CD4-positive, alpha-beta T cell treated with Interleukin-4 for 1 hour (primary cell): ENCODE results near the gene ZNF334.

Experiments
- DNase-seq, 2 donors: peaks; one replicate each; pipeline ENCODE4 v3.0.0-alpha.2; 2020 to 2022

The ZNF334 gene

GRCh38 chr20:46545077-46545826 lies 31.9 kb upstream of the ZNF334 start:
- peak; percentile 30 to 61 for DNase-seq

DNA sequence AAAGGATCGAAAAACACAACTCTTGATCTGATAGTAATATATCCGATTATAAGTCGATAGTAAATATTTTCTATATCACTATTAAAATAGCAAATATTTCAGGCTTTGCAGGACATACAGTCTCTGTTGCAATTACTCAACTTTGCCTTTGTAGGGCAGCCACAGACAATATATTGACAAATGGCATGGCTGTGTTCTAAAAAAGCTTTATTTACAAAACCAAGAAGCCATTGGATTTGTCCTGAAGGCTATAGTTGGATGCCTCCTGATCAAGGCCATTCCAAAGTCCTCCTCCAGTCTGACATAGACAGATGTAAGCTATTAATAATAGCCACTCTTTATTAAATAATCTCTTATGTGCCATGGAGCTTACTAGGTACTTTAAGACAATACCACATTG lies 31.2 kb upstream of the ZNF334 start:
- DNase-seq = no peak

- DNase-seq = no peak
Measured at GRCh38 chr20:46543959-46544358, 30.6 kb upstream of the ZNF334 start.

GRCh38 chr20:46543033-46543432 lies 29.7 kb upstream of the ZNF334 start:
- DNase-seq = no peak

GRCh38 chr20:46541229-46541935 lies 28.0 kb upstream of the ZNF334 start:
- no peak for DNase-seq

- DNase-seq = no peak
Measured at GRCh38 chr20:46539113-46539512, 25.8 kb upstream of the ZNF334 start.

DNA sequence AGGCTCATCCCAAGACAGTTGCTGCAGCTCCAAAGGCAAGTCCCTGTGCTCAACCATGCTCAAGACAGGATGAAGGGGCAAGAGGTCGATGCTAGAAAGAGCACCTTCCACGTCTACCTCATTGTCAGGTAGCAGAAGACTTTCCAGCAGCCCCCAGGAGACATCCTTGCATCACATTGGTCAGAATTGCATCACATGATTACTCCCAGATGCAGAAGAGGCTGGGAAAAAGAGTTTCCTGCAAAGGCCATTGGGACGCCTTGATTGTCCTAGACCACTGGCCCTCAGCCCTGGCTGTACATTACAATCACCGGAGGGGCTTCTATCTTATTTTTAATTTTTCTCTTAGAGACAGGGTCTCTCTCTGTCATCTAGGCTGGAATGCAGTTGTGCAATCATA lies 17.3 kb upstream of the ZNF334 start:
- no peak for DNase-seq

DNA sequence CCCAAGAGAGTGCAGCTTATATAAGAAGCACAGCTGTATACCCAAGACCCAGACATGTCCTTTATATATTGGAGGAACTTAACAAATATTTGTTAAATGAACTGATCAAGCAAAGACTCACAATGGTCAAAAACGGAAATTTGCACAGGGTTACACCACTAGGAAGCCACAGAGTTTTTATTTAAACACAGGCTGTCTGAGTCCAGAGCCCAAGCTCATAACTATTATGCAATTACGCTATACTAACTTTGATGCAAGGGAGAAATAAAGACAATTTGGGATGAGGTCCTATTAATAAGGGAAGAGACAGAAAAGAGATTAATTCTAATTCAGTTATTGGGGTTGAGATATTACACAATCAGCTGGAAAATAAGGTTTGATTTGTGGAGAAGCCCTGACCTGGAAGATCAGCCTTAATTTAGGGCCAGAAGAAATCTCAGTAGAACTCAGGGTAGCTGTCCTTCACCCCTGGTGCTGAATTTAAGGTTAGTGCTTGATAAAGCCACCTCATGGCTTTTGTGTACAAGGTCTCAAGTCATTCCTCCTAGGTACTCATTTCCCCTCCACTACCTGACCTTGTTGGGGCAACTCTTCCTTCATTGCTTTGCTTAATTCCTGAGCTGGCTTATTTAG lies 10.5 kb upstream of the ZNF334 start:
- DNase-seq = no peak

DNA sequence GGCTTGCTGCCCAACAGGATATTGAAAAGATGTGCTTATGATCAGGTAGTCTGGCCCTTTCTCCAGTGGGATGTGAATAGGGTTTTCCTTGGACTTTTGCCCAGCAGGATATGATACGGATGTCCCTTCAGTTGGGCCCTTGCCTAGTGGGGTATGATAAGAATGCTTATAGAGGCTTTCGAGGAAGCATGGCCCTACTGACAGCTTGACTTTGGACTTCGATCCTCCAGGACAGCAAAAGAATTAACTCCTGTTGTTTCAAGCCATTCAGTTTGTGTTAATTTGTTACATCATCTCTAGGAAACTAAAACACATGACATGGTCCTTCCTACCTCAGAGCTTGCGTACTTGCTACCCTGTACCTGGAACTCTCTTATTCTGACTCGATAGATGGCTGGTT lies 9.7 kb upstream of the ZNF334 start:
- no peak for DNase-seq

GRCh38 chr20:46520976-46521579 lies 7.7 kb upstream of the ZNF334 start:
- DNase-seq = peak; percentile 49 to 51

DNA sequence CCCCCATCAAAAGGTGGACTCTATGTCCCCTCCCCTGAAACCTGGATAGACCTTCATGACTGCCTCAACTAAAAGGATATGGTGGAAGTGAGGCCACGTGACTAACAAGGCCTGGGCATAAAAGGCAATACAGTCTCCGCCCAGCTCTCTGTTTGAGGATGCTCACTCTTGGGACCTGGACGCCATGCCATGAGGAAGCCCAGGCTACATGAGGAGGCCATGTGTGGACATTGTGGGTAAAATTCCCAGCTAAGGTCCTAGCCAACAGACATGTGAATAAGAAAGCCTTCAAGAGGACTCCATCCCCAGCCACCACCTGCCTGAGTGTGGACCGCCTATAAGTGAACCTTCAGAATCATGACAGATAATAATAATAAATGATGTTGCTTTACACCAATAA lies 7.2 kb upstream of the ZNF334 start:
- no peak for DNase-seq

GRCh38 chr20:46519471-46520068 lies 6.2 kb upstream of the ZNF334 start:
- DNase-seq = no peak

- no peak for DNase-seq
Measured at GRCh38 chr20:46509523-46509922, 3.8 kb downstream of the ZNF334 start.

GRCh38 chr20:46507760-46508407 lies 5.5 kb downstream of the ZNF334 start:
- DNase-seq = no peak

DNA sequence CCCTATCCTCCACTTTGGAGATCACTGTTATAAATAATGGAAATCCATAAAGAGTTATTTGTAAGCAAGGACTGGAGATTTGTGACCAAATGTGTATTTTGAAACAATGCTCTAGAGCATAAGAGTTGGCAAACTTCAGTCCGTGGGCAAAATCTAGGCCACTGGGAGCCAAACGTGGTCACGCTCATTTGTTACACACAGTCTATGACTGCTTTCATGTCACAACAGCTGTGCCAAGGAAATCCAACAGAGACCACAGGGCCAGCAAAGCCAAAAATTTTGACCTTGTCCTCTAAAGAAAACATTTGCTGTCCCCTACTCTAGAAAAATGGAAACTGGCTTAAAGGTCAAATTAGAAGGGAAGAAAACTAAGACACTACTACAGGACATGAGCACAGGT lies 7.9 kb downstream of the ZNF334 start:
- no peak for DNase-seq

- no peak for DNase-seq
Measured at GRCh38 chr20:46501961-46502360, 11.4 kb downstream of the ZNF334 start.

GRCh38 chr20:46501337-46501942 lies 11.9 kb downstream of the ZNF334 start:
- no peak for DNase-seq

- DNase-seq = no peak
Measured at GRCh38 chr20:46494077-46494476, 19.3 kb downstream of the ZNF334 start.

GRCh38 chr20:46491354-46491753 lies 22.0 kb downstream of the ZNF334 start:
- DNase-seq = no peak

DNA sequence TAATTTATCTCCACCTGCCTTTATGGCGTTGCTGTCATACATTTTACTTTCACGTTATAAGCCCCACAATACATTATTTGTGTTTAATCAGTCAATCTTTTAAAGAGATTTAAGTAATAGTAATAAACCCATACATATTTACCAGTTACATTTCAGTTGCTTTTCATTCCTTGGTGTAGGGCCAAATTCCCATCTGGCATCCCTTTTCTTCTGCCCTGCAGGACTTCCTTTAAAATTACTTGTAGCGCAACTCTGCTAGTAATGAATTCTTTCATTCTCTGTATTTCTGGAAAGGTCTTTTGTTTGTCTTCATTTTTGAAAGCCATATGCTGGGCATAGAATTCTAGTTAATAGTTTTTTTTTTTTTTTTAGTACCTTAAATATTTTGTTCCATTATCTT lies 24.9 kb downstream of the ZNF334 start:
- no peak for DNase-seq

DNA sequence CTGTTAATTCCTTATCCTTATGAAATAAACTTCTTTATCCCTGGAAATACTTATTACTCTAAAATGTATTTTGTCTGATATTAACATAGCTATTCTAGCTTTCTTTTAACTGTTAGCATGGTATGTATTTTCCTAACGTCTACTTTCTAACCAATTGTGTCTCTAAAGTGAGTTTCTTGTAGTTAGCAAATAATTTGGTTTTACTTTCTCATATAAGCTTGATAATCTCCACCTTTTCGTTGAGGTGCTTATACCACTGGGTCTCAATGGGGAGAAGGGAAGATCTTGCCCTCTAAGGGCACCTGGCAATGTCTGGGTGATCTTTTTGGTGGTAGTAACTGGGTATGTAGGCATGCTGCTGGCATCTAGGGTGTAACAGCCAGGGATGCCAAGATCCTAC lies 25.7 kb downstream of the ZNF334 start:
- no peak for DNase-seq

- DNase-seq = no peak
Measured at GRCh38 chr20:46485431-46485830, 27.9 kb downstream of the ZNF334 start.
